ENCODE results near the gene SMIM1. TPM values are rescaled to one million over a fixed set of nuclear protein-coding genes. Genes with fewer than 3 reads are reported as not detected.
"Not testable (repeated sequence)": the region's sequence is repeated elsewhere in the genome, so short reads cannot be mapped to it uniquely, and the experiment has no call there.

The SMIM1 gene
- total RNA-seq, 1 donor from 2014 or later, result 1.6 TPM

DNA sequence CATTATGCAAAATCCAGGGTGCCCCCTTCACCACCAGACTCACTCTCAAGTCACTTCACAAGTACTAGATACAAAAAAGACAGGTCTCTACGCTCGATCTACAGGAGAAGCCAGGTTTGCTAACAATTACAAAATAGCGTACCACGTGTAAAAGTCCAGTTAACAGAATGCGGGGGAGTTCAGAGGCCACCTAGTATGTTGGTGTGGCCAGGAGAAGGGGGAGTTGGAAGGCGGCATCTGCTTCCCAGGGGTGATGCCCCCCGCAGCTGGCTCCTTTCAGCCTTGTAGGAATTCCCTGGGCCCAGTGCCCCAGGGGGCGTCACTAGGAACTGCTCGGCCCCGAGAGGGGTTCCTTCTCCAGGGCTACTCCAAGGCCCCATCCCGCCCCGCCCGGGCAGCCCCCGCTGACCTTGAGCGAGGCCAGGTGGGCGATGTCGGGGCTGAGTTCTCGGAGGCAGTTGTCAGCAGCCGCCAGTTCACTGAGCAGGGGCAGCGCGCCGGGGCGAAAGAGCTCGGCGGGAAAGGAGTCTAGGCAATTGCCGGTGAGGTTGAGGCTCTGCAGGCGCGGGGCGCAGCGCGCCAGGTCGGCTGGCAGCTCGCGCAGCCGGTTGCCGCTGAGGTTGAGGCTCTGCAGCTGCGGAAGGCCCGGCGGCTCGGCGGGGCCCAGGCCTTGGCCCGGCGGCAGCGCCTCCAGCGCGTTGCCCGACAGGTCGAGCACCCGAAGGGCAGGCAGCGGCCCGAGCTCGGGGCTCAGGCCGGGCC, 23.1 kb downstream of the SMIM1 start:
- DNase-seq (ENCODE audit: low read depth, low spot score), result no peak

- peak; percentile 75 for DNase-seq (ENCODE audit: low read depth, low spot score)
Measured at GRCh38 chr1:3796215-3797061, 23.9 kb downstream of the SMIM1 start, which contains the start of gene LRRC47. LRRC47 (minus strand) TSS chr1:3796498; CDS start chr1:3796476, 22 bp downstream.

GRCh38 chr1:3799976-3800685, 27.6 kb downstream of the SMIM1 start:
- DNase-seq (ENCODE audit: low read depth, low spot score), result no peak

GRCh38 chr1:3800795-3801194, 28.2 kb downstream of the SMIM1 start:
- DNase-seq (ENCODE audit: low read depth, low spot score), result not testable (repeated sequence)

DNA sequence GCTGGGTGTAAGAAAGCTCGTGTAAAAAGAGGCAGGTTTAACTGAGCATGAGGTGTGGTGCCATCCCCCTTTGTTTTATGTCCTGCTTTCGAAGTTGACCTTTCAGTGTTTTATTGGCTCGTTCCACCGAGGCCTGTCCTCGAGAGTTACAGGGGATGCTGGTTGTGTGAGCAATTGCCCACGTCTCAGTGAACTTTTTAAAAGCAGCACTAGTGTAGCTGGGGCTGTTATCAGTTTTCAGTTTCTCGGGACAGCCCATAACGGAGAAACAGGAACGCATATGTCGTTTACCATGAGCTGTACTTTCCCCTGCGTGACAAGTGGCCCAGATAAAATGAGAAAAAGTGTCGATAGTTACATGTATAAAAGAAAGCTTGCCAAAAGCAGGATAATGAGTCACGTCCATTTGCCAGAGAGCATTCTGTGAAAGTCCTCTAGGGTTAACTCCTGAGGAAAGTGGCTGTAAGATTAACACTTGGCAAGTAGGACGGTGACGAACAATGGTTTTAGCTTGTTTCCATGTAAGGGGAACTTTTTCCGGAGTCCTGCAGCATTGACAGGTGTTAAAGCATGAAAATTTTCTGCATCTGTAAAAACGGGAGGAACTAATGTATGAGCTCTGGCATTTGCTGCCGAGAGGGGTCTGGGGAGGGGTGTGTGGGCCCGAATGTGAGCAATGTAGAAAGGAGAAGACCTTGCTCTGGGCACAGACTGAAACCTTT, 31.5 kb downstream of the SMIM1 start:
- peak; percentile 26 for DNase-seq (ENCODE audit: low read depth, low spot score)

- not testable (repeated sequence) for DNase-seq (ENCODE audit: low read depth, low spot score)
Measured at GRCh38 chr1:3804627-3804944, 32.0 kb downstream of the SMIM1 start.

DNA sequence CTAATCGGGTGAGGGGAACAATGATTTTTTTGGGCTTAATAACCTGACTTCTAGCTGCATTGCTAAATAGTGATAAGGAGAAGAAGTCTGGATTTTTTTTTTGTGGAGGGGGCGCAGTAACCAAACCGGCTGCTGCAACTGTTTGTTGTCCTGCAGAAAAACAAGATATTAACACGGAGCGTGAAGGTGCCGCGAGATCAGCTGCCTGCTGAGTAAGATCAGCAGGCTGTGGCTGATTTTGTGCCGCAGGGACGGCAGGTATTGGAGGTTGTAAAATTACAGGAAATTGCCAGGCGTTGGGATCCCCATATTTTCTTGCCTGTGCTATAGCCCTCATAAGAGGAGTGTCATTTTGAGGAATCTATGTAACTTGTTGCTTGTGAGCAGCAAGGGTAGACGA, 32.5 kb downstream of the SMIM1 start:
- no peak for DNase-seq (ENCODE audit: low read depth, low spot score)

- no peak for DNase-seq (ENCODE audit: low read depth, low spot score)
Measured at GRCh38 chr1:3807769-3808168, 35.2 kb downstream of the SMIM1 start.

GRCh38 chr1:3809680-3810079, 37.1 kb downstream of the SMIM1 start:
- no peak for DNase-seq (ENCODE audit: low read depth, low spot score)

- DNase-seq (ENCODE audit: low read depth, low spot score), result not testable (repeated sequence)
Measured at GRCh38 chr1:3810149-3810761, 37.7 kb downstream of the SMIM1 start.

GRCh38 chr1:3811595-3811911, 39.0 kb downstream of the SMIM1 start:
- DNase-seq (ENCODE audit: low read depth, low spot score), result no peak

GRCh38 chr1:3814065-3814464, 41.5 kb downstream of the SMIM1 start:
- no peak for DNase-seq (ENCODE audit: low read depth, low spot score)

DNA sequence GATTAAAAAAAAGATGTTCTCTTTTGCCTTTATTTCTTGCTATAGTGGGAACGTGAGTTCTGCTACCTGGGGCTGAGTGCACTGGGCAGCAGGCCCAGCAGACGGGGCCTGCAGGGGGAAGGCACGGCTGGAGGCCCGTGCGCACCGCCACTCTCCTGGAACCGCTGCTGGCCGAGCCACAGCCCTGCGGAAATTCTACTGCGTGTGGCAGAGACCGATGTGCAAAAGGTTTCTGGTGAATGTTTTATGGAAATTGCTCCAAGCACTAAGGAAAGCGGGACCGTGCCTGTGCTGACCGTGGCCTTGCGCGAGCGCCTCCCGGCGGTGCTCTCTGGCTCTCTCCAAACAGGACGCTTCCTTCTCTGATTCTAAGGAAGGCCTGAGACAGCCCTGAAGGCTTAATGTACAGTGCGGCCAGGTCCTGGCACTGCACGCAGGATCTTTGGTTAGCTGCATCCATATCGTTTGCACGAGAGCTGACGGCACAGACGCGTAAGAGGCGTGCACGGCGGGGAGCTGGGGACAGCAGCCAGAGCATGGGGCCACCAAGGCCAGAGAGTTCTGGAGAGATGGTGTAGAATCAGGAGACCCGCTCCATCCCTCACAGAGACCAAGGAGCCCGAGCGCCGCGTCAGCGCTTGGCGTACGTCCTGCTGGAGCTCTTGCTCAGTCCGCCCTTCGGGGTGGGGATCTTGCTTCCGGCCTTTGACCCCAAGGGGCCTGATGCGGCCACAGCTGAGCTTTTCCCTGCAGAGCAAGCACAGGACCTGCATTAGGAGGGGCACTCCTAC, 42.4 kb downstream of the SMIM1 start:
- no peak for DNase-seq (ENCODE audit: low read depth, low spot score)

DNA sequence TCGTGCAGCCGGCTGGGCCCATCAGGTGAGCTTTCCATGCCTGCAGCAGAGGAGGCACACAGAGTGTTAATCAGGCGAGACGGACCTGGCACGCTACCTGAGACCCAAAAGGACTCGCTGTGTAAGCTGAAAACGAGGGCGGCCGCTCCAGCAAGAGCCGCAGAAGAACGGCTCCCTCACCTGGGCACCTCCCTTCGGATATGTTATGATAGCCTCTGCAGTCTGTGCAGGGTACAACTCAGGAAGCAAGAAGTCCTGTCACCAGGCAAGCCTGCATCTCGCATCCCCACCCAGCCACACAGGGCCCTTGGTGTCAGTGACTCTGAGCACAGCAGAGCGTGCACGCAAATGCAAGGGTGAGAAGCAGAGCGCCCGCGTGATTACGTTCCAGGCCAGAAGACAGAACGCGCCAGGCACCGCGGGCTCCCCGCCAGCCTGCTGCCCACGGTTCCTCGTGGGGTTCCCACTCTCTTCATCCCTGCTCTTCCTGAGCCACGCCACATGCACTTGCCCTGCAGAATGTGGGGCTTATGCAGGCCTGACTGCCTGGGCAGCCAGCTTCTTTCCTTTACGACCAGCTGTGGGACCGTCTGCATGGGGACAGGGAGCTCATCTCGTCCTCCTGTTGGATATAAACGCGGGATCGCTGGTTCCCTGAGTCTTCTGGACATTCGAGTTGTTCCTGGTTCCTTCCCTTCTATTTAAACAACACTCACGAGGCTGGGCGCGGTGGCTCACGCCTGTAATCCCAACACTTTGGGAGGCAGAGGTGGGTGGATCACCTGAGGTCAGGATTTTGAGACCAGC, 44.0 kb downstream of the SMIM1 start:
- DNase-seq (ENCODE audit: low read depth, low spot score), result no peak

- no peak for DNase-seq (ENCODE audit: low read depth, low spot score)
Measured at GRCh38 chr1:3817138-3817740, 44.7 kb downstream of the SMIM1 start.

- DNase-seq (ENCODE audit: low read depth, low spot score), result no peak
Measured at GRCh38 chr1:3817821-3818597, 45.5 kb downstream of the SMIM1 start.

- DNase-seq (ENCODE audit: low read depth, low spot score), result no peak
Measured at GRCh38 chr1:3819771-3820200, 47.2 kb downstream of the SMIM1 start.

DNA sequence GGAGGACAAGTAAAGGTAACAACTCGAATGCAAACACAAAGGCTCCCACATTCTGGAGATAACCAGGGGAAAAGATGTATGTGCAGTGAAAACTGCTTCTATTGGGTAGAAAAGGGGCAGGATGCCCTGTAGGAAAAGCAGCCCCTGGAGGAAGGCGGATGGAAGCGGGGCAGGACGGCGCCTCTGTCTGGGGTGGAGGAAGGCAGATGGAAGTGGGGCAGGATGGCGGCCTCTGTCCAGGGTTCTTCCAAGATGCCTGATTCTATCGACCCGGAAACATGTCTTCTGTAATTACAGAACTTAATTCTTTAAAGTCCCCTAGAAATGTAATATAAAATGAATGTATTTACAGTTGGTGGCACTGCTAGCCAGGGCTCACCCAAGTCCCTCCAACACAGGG, 47.8 kb downstream of the SMIM1 start:
- no peak for DNase-seq (ENCODE audit: low read depth, low spot score)

Measured in pulmonary artery endothelial cell (primary cell).